Heart left ventricle (tissue), 13 donors: ENCODE results near the gene RGS17.

Experiments used
- POLR2A ChIP-seq, 2 donors: fragments of 450-650 bp; IDR thresholded peaks; one replicate each; pipeline ENCODE4 v1.6.1; 2017; ENCODE audit warnings: antibody characterized with exemption in 2 of 2, mild to moderate bottlenecking in 2 of 2, moderate library complexity in 2 of 2
- TF ChIP-seq, protein P1 (sequence below), 12 donors: fragments of 200-600 bp; sonication (generic) in 4 of 12; IDR thresholded peaks; one replicate each; pipeline versions ENCODE4 v1.5.0 to v1.8.0; 2018 to 2022; ENCODE audit warnings: antibody characterized with exemption in 12 of 12, mild to moderate bottlenecking in 5 of 12
- donor health status: ischemic (EF 13 %, LVEDD 7.1; RV severe dilation, severe dysfunction).
- donor health status: DM: no; HTN: yes; CAD: no.
- donor health status: DM: no; HTN: no; CAD: no.
- donor health status: ischemic (EF 25% LVEDD 6.9; RV normal size, moderate dysfunction).
- donor health status: ischemic (EF 25% LVEDD 5.7; RV mildly dilated, moderate dysfunction).
- donor health status: ischemic (EF 35%, LVEDD 5.7; RV mildly dilated, moderate dysfunction).
- donor health status: nonischemic (EF 11% LVEDD 7.7; RV severe dilation, severe dysfunction).
- donor health status: DM: yes; HTN: yes; CAD: no.
- donor health status: PGD.
- donor health status: ischemic (EF 29% LVEDD 5.4; RV normal size, mild dysfunction).
- donor health status: nonischemic (EF 23%, LVEDD 6.1; RV moderate dilation, normal function).

- TF ChIP-seq, protein P1, sequence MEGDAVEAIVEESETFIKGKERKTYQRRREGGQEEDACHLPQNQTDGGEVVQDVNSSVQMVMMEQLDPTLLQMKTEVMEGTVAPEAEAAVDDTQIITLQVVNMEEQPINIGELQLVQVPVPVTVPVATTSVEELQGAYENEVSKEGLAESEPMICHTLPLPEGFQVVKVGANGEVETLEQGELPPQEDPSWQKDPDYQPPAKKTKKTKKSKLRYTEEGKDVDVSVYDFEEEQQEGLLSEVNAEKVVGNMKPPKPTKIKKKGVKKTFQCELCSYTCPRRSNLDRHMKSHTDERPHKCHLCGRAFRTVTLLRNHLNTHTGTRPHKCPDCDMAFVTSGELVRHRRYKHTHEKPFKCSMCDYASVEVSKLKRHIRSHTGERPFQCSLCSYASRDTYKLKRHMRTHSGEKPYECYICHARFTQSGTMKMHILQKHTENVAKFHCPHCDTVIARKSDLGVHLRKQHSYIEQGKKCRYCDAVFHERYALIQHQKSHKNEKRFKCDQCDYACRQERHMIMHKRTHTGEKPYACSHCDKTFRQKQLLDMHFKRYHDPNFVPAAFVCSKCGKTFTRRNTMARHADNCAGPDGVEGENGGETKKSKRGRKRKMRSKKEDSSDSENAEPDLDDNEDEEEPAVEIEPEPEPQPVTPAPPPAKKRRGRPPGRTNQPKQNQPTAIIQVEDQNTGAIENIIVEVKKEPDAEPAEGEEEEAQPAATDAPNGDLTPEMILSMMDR (IDR thresholded peaks at IDR 0.05), result no peak
- TF ChIP-seq POLR2A (IDR thresholded peaks at IDR 0.05), result no peak
Measured at GRCh38 chr6:153059311-153059710, 71.8 kb downstream of the RGS17 start.
